A549 (cell line): ENCODE measurements around the gene IRAK1.

ENCODE experiments used
- POLR2A ChIP-seq: IDR thresholded peaks from 2 replicates; pipeline ENCODE4 v1.6.1; 2012; ENCODE audit warnings: mild to moderate bottlenecking, low read length
- TF ChIP-seq, protein P1 (sequence below): fragments of >200 bp; sonication (Bioruptor Twin); formaldehyde crosslinking; IDR thresholded peaks from 3 replicates; pipeline ENCODE4 v1.5.1; 2016

DNA sequence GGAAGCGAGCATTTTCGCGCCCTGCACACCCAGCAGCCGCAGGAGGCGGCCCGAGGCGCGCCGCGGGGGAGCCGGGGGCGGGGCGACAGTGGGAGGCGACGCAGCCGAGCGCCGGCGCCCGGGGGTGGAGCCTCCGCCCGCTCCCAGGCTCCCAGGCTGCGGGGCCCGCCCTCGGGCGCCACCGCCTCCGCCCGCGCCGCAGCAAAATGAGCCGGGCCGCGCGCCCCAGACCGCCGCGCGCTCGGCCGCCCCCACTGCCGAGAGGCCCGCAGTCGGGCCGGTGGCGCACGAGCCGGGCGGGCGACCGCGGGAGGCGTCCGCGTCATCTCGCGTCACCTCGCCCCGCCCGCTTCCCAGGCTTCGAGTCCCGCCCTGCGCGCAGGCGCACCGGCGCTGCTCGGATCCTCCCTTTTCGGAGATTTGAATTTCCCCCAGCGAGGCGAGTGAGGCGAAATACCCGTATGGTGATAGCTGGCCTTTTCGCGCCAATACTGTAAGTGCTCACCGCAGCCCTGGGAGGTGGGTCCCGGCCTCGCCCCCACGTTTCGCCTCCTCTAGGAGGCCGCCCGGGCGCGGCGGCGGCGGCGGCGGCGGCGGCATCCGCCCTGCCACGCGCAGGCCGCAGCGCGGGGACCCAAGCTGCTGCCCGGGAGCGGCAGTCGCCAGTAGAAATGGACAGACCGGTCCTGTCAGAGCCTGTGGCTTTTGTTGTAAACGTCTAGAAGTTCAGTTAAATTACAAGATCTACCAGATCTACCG, 47.2 kb downstream of the IRAK1 start, which contains the start of gene TMEM187:
- TF ChIP-seq, protein P1, sequence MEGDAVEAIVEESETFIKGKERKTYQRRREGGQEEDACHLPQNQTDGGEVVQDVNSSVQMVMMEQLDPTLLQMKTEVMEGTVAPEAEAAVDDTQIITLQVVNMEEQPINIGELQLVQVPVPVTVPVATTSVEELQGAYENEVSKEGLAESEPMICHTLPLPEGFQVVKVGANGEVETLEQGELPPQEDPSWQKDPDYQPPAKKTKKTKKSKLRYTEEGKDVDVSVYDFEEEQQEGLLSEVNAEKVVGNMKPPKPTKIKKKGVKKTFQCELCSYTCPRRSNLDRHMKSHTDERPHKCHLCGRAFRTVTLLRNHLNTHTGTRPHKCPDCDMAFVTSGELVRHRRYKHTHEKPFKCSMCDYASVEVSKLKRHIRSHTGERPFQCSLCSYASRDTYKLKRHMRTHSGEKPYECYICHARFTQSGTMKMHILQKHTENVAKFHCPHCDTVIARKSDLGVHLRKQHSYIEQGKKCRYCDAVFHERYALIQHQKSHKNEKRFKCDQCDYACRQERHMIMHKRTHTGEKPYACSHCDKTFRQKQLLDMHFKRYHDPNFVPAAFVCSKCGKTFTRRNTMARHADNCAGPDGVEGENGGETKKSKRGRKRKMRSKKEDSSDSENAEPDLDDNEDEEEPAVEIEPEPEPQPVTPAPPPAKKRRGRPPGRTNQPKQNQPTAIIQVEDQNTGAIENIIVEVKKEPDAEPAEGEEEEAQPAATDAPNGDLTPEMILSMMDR, result no peak
- no peak for TF ChIP-seq POLR2A
